ENCODE data around the gene ZFP36L2.

Gene ZFP36L2

DNA sequence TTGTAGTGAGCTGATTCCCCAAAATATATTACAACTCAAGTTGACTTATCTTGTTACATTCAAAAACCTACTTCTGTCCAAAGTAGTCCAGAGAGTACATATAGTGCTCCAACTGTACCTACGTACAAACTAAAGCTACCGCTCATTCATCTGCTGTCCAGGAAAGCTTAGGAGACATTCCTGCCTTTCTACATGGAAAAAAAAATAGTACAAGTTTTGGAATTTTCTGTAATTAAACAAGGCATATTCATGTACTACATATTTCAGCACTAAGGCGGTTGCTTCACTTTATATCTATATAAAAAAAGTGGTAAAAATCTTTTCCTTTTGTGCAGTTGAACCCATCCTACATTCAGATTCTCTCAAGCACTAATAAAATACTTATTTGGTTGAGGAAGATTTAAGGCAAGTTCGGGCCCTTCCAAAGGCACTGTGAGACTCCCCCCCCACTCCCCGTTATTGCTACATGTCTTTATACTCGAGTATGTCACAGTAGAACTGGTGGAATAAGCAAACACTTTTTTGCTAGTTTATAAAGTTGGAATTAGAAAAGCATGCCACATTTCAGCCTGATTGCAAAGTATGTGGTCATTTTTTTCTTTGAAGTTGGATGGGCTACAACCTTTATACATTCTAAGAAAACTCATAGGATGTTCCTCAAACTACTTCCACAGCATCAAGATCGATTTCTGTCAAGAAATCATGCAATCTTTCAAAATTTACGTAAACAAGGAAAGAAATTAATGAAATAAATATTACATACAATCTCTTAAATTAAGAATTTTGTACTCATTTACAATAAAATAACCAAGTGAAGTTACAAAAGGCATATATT lies 3.7 kb downstream of the ZFP36L2 start:
- DNase-seq = no peak

DNA sequence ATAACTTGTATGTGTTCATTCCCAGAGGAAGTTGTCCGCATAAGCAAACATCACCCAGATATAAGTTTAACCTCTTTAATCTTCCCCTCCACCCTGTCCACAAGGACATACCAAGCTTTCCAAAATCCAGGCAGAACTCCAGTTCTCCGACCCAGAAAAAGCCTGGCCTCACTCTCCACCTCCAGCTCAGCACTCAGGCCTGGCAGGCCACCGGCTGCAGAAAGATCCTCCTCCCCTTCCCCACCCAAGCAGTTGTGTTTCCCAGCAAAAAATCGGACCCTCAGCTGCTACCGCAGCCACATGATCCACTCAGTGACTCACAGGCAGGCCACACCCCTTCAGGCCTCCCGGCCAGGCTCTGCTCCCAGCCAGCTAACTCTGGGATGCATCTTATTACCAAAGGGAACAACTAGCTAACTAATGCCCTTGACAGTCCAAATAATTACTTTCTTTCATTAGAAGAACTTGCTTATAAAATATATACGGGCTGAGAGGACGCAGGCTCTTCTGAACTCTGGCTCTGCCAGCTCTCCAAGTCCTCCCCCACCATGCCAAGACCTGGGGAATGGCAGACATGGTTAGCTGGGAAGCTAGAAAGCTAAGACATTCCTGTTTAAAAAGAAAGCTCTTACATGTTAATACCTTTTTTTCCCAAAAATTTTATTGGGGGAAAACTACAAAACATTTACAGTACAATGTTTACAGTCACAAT lies 4.5 kb downstream of the ZFP36L2 start:
- DNase-seq = no peak

DNA sequence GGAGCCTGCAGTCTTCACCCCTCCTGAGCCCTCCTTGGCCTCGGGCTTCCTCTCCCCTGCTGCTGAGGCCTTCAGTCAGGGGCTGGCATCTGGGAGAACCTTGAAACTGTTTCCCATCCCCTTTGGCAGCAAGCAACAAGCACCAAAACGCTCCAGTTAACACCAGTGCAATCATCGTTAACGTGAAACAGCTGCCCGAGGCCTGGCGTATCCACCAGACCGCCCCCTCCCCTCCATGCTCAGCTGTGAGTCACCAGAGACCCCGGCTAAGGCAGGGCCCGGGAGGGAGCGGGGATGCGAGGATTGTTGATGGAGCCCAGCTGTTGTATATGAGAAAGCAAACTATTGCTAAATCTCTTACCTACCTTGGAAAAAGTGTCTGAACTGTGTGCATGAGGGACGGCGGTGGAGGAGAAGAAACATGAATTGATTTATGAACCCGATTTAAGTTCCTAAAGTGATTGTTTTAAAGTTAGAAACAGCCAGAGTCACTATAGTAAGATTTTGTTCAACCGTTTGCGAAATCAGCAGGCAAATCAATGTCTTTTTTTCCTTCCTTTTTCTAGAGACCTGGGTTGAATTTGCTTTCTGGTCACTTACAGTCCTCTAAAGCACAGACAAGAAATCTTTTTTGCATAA lies 5.2 kb downstream of the ZFP36L2 start:
- no peak for DNase-seq

- DNase-seq = no peak
Observed at GRCh38 chr2:43220760-43221123, 5.7 kb downstream of the ZFP36L2 start.

- no peak for DNase-seq
Observed at GRCh38 chr2:43220229-43220751, 6.1 kb downstream of the ZFP36L2 start.

GRCh38 chr2:43219383-43220228 lies 6.8 kb downstream of the ZFP36L2 start:
- peak; percentile 32 for DNase-seq

GRCh38 chr2:43218702-43219382 lies 7.6 kb downstream of the ZFP36L2 start:
- peak; percentile 34 for DNase-seq

DNA sequence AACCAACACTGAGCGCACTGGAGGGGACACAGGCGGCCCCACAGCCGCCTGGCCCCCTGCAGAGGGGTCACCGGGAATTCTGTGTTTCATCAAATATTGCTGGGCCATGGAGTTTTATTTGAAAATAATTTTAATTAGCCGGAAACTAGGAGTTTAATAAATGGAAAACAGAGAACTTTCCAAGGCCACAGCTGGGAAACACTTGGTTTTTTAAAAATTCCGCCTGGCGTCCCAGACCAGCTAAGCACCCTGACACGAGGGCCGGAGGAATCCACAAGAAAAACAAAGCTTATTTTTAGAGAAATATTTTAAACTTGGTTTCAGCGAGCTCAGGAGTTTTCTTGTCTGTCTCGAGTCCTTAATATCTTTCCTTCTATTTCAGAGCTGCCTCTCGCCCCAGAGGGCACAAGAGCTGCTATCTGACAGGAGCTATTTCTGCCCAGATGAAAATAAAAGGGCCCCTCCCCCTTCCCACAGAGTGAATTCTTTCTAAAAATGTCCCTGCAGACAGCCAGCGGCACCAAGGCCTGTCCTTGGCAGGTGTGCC lies 8.2 kb downstream of the ZFP36L2 start:
- no peak for DNase-seq

DNA sequence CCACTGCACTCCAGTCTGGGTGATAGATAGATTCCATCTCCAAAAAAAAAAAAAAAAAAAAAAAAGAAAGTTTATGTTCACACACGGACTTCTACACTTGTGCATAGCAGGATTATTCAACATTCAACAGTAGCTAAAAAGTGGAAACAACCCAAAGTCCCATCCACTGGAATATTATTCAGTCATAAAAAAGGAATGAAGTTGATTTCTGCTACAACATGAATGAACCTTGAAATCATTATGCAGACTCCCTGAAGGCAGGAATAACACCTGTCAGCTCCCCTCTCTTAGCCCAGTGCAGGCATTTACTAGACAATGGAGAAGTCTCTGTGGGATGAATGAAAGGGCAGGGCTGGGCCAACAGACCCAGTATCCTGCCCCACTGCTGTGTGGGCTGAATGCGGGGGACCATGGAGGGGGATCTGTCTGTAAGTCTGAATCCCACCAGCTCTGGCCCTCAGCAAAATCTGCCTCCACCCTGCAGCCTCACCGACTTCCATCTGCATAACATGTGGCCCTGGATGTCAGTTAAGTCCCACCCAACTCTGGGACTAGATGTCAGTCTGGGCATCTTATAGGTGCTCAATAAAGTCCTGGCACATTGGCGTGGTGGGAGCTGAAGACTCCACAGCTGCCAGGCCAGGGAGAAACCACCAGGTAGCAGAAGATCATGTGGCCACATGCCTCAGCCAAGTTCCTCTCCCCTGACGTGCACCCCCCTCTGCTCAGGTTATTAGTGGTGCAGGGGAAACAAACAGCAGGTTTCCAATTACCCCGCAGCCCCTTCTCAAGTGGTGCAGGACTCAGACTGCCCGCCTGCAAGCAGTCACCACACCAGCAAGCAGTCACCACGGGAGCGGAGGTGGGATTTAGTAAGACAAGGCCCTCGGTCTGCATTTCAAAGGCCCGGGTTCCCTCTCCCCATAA lies 8.9 kb downstream of the ZFP36L2 start:
- DNase-seq = no peak

DNA sequence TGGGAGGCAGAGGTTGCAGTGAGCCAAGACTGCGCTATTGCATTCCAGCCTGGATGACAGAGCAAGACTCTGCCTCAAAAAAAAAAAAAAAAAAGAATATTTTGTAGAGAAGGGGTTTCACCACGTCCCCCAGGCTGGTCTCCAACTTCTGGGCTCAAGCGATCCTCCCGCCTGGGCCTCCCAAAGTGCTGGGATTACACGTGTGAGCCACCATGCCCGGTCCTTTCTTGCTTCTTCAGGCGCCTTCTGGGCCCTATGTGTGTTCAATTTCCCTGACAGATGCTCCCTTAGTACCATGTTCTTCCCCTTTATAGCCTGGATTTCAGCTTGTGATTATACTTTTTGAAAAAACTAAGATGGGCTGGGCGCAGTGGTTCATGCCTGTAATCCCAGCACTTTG lies 9.8 kb downstream of the ZFP36L2 start:
- DNase-seq = no peak

DNA sequence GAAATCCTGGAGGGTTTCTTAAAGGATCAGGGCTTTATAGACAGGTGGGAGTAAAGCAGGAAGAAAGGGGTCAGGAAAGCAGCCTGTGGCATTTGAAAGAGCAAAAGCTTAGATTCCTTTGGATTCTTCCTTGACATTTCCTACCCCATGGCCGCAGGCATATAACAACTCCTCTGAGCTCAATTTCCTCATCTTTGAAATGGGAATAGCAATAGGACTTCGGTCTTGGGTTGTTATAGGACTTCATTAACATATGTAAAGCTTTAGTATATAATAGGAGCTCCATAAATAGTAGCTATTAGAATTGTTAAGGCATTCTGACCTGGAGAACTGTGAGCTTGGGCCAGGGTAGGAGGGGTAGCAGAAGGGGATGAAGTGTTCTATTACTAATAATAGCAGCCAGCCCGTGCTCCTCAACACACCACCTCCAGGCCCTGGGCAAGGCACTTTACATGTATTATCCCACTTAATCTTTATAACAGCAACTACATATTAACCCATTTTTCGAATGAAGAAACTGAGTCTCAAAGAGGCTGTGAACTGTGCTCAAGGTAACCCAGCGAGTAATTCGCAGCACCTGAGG lies 10.6 kb downstream of the ZFP36L2 start:
- DNase-seq = no peak

DNA sequence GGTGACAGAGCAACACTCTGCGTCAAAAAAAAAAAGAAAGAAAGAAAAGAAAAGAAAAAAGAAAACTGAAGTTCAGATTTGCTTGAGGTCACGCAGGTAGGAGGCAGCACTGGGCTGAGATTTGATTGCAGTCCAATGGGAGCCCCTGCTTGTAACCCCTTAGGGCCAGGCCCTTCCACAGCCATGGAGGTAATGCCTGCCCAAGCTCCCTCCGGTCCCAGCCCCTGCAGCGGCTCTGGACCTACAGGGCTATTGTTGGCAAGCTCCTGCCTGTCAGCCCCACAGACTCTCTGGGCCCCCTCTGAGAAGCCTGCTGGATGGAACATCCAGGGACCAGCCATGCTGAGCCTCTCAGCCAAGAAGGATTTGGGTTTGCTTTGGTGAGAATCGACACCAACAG lies 12.2 kb downstream of the ZFP36L2 start:
- no peak for DNase-seq

DNA sequence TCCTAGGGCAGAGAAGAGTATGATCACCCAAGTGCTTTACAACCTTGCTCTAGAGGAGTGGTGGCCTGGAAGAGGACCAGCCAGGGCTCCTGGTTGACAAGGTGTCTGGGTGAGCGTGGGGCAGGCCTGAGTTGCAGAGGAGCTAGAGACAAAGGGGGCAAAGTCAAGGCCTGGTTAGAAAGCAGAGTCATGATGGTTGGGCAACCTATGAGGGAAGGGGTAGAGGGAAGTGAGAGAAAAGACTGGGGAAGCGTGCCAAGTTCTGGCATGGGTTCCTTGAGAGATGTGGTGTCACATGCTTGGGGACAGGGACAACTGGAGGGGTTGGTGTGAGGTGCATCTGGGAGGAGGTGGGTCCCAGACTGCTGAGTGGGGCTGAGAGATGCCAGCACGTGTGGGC lies 13.5 kb downstream of the ZFP36L2 start:
- DNase-seq = no peak

DNA sequence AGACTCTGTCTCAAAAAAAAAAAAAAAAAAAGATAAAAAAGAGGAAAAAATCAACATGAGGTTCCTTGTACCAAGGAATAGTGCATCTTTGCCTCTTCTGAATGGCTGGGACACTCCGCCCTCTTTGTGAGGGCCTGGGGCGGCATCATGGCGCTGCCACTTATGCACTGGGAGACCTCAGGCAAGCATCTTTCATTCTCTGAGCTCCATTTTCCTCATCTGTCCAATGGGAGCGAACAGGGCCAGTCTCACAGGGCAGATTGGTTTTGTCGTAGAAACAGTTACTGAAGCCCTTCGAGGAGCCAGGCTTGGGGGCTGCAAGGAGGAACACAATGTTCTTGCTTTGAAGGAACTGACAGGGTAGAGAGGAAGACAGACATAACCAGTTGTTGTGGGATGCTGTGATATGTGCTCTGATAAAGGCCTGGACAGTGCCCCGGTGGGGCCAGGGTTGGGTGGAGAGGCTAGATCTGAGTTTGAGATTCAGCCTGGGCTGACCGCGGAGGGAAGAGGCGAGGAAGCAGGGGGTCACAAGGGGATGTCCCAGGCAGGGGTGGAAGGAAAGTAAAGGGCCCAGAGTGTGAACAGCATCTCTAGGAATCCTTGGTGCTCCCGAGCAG lies 14.1 kb downstream of the ZFP36L2 start:
- DNase-seq = no peak

- no peak for DNase-seq
Observed at GRCh38 chr2:43210467-43211303, 15.7 kb downstream of the ZFP36L2 start.

DNA sequence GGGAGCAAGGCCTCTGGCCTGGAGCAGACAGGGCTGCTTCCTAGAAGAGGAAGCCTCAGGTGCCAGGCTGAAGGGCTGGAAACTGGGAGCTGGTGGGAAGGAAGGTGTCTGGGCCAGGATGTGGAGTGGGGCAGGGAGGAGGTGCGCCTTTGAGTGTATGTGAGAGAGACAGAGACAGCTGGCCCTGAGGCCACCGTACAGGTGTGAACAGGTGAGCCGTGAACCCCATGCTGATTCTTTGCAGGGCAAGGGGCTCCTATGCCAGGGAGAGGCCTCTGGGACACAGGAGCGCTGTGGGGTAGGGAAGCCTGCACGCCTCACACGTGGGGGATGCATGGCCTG lies 16.3 kb downstream of the ZFP36L2 start:
- DNase-seq = no peak

DNA sequence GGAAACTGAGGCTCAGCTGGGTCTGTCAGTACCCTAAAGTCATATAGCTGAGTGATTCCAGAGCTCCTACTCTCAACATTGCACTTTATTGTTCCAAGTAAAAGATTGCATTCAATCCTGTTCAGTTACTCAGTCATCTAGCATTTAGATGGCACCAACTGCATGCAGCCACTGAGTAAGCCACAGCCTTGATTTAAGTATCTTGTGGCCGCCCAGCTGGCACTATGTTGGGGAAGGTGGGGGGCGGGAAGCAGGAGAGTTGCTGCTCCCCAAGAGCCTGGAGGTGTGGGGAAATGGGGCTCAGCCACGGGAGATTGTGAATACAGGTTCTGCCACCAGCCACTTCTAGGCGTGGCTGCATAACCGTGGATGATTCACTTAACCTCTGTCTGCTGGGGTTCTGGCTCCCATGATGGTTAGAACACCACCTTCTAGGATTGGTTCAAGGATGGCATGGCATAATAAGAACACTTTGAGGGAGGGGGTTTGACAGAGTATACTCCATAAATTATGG lies 17.1 kb downstream of the ZFP36L2 start:
- DNase-seq = no peak

GRCh38 chr2:43207553-43208300 lies 18.7 kb downstream of the ZFP36L2 start:
- no peak for DNase-seq
